Measurements from ENCODE around the gene PWWP2B.
A peak's percentile ranks its signal among the peaks of the same experiment; 100 is the strongest.
"Not testable (repeated sequence)": the region's sequence is repeated elsewhere in the genome, so short reads cannot be mapped to it uniquely, and the experiment has no call there.

PWWP2B gene

DNA sequence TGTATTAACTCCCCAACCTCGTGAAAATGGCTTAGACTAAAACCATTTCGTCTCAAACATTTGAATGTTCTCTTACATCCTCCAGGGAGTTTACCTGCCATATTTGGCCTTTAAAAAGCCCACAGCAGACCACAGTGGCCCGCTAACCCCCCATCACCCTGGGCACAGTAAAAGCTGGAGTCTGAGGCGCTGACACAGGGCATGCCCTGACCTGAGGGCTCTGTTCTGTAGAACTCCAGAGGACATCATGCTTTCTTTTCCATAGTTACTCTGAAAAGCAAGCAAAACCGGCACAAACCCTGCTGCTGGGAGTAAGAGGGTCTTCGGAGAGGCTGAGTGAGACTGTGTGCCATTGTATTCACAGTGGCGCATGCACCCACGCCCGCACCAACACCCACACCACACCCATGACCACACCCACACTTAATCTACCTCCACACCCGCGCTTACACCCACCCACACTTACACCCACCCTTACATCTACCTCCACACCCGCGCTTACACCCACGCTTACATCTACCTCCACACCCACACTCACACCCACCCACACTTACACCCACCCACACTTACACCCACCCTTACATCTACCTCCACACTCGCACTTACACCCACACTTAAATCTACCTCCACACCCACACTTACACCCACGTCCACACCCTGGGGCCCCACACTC, 32.9 kb upstream of the PWWP2B start:
- no peak for DNase-seq

DNA sequence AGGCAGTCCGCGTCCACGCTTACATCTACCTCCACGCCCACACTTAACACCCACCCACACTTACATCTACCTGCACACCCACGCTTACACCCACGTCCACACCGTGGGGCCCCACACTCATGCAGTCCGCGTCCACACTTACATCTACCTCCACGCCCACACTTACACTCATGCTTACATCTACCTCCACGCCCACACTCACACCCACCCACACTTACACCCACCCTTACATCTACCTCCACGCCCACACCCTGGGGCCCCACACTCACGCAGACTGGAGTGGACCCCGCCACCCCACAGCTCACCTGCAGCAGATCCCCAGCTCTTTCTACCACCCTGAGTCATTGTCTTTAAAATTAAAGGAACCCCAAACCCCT, 32.4 kb upstream of the PWWP2B start:
- DNase-seq, result no peak

DNA sequence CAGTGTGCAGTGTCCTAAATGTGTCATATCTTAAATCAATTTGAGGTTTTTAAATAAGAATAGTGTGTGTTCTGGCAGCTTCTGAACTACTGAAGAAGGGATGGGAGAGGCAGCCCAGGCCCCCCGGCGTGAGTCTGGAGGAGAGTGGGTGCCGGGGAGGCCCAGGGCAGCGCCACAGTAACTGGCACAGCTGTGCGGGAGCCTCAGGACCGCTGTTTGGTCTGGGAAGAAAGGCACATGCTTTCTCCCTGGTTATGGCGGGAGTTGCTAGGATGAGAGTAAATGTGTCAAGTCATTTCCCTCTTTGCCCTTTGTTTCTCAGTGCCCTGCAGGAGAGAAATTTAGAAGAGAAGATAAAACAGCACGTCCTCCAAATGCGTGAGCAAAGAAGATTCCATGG, 31.9 kb upstream of the PWWP2B start:
- no peak for DNase-seq

DNA sequence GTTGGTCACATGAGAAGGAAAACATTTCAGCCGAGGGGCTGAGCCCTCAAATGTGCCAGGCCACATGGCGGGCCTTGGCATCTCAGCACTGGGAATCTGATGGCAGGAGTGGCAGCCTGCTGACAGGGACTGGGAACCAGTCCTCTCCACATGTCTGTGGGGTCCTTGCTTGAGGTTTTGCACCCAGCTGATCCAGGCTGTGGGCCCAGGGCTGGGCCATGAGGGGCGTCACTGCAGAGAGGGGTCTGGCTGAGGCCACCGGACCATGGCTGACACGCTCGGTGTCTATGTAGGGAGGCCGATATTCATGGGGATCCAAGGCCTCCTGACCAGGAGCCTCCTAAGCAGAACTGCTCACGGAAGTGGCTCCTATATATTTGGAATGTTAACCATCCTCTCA, 31.0 kb upstream of the PWWP2B start:
- DNase-seq, result no peak

DNA sequence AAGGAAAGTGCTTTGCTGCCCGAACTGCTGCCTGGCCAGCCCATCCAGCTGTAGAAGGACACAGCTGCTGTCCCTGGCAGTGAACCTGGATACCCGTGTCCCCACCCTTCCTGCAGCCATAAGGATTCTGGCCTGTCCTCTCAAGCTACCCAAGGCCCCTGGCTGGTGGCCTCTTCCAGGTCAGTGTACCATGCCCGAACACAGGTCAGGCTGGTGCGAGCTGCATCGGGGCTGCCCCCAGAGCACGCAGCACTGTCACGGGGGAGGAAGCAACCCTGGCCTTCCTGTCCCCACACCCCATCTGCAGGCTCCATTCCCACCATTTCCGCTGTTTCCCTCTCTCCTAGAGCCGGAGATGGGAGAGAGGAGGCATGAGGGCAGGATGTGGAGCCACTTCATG, 30.5 kb upstream of the PWWP2B start:
- DNase-seq, result no peak

DNA sequence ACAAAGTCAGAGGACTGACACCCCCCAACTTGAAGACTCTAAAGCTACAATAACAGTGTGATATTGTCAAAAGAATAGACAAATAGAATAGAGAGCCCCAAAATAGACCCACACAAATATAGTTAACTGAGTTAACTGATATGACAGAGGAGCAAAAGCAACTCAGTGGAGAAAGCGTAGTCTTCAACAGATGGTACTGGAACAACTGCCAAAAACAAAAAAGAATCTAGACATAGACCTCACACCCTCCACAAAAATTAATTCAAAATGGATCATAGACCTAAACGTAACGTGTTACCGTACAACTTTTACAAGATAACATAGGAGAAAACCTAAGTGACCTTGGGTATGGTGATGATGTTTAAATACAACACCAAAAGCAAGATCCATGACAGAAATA, 28.6 kb upstream of the PWWP2B start:
- DNase-seq, result no peak

DNA sequence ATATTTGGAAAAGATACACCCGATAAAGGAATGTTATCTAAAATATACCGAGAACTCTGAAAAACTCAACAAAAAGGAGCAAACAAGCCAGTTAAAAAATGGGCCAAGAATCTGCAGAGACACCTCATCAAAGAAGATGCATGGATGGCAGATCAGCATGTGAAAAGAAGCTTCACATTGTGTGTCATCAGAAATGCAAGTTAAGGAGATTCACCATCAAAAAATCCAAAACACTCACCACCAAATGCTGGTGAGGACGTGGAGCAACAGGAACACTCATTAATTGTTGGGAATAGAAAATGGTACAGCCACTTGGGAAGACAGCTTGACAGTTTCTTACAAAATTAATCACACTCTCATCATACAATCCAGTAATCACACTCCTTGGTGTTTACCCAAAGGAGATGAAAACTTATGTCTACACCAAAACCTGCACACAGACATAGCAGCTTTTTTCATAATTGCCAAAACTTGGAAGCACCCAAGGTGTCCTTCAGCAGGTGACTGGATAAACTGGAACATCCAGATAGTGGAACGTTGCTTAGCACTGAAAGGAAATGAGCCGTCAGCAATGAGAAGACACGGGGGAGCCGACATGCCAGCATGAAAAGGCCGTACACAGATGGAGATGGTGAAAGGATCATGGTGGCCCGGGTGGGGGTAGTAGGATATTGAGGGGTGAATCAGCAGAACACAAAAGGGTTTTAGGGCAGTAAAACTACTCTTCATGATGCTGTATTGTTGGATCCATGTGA, 27.9 kb upstream of the PWWP2B start:
- DNase-seq, result no peak

DNA sequence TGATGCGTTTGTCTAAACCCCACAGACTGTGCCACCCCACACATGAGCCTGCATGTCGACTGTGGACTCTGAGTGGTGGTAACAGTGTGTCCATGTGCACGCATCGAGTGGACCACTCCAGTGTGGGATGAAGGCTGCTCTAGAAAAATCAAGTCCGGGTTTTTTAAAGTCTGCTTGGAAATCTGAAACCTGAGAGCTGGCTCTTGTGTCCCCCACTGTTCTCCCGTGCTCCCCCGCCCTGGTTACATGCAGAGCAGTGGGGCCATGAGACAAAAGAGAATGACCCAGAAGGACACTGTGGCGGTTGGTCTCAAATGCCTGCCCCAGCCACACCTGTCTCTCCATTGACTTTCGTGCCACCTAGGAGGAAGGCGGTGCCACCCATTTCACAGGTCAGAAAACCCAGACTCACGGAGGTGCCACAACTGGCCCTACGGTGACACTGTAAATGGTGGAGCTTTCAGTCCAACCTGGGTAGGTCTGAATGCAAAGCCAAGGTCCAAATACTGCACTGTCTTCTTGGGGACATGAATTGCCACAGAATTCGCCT, 27.3 kb upstream of the PWWP2B start:
- DNase-seq, result no peak

DNA sequence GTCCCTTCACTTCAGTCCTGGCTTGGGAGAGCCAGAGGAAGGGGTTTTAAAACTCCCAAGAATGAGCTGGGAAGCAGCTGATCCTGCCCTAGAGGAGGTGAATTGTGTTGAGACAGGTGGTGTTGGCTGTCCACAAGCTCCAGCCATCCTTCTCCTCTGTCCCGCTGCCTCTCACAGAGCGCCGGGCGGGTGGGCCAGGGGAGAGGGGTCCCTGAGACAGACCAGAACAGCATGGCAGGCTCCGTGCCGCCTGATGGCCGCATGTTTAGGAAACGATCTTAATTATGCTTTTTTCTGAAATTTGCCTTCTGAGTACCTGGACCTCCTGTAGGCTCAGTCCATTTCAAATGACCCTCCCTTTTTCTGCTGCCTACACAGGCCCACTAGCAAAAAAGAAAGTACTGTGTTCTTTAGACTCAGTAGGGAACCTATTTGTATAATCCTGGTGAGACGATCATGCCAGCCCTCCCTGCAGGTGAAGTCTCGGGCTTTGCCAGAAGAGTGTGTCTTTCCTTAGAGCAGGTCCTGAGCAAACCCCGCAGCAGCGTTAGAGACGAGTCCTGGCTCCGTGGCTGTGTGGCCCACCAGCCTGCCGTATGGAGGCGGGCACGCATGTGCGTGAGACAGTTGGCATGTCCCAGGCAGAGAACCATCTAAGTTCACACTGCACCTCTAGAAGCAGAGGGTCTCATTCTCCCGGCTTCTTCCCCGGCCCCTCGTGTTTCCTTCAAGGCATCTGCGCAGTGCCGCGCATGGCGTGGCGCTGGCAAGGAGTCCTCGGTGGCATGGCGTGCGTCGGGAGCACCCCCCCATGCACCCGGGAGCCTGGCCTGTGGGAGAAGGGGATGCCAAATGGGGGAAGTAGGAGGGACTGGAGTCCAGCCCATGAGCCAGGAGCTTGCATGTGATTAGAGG, 26.3 kb upstream of the PWWP2B start:
- no peak for DNase-seq

DNA sequence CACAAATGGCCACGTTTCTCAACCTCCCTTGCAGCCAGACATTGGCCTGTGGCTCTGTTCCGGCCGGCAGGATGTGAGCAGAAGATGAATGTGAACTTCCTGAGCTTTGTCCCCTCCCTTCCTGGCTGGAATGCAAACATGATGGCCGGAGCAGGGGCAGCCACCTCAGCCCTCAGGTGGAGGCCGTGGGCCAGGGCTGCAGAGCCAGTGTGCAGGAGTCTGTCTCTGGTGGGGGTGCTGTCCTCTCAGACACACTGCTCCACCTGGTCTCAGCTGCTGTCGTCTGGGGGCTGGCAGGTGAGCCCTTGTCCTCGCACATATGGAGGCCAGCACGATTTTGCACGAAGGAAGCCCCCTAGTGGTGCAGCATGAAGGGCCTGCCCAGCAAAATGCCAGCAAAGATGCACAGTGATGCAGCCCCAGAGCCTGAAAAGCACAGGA, 25.3 kb upstream of the PWWP2B start:
- DNase-seq, result no peak

DNA sequence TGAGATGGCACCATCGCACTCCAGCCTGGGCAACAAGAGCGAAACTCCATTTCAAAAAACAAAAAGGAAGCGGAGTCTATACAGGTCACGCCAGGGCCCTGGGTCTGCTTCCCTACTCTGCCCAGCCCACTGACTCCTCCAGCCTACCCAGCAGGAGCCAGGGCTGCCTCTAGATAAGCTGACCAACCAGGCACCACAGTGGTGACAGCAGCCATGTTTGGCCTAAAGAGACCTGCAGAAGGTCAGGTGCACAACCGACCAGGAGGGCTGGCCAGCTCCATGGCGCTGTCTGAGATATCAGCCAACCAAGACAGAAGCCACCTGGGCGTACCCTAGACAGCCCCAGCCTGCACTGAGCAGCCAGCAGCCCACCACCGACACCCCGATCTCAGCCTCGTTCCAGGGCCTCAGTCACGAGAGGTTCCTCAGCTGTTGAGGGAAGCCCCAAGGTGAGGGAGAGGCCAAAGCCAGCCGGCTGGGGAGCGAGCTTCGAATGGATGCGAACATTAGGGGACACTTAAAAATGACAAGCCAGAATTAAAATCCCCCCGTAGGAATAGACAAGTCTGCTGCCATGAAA, 24.4 kb upstream of the PWWP2B start:
- no peak for DNase-seq

DNA sequence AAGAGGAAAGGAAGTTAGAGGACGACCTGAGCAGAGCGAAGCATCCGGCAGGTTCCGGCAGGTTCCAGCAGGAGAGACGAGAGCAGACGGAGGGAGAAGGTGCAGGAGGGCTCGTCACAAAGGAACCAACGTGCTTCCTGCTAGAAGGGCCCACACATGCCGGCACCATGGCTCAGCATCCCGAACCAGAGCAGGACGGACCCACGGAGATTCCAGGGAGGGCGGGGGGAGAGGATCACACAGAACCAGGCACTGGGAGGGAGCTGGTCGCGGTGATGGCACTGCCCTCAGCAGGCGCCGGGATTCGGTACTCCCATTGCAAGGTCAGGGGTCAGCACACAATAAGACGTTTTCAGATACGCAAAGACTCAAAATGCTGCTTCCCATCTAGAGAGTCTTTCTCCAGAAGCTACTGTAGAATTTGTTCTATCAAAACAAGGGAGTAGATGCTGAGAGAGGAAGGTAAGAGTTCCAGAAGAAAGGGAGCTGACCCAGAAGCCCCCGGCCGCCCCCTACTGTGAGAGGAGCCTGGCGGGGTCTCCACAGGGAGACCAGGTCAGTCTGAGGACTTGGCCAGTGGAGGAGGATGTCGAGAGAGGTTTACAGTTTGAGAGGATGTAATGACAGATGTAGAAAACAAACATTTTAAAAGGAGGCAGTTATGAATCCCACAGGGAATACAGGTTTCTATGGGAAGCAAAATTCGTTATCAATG, 23.6 kb upstream of the PWWP2B start:
- no peak for DNase-seq

DNA sequence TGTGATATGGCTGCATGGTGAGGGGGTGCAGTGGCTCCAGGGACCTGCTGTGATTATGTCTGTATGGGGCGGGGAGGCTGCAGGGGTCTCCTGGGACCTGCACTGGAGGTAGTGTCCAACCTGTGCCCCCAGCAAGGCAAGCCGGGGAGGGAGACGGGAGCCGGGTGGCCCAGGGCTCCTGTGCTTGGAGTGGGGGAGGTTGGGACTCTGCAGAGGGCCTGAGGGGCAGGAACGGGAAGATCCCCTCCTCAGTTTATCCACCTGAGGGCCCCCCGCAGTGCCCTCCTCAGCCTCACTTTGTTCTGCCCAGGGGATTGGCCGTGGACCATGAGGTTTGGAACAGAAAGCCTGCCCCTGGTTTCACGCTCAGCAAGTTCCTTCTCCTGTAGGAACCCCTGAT, 22.8 kb upstream of the PWWP2B start:
- DNase-seq, result no peak

DNA sequence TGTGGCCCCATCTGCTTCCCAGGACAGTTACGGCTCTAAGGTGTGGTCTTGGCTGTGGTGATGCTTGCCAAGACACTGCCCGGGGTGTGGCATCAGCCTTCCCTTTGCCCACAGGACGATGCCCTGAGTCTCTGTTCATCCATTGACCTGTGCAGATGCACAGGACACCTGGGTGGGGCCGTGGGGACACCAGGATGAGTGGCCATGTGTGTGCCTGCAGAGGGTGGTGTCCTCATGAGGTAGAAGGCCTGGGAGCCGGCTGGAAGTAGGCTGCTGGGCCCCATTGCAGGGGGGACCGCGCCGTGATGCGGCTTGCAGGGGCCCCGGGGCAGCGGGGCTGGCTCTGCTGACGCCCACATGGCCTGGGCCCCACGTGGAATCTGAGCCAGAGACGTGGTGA, 22.4 kb upstream of the PWWP2B start:
- DNase-seq, result no peak

DNA sequence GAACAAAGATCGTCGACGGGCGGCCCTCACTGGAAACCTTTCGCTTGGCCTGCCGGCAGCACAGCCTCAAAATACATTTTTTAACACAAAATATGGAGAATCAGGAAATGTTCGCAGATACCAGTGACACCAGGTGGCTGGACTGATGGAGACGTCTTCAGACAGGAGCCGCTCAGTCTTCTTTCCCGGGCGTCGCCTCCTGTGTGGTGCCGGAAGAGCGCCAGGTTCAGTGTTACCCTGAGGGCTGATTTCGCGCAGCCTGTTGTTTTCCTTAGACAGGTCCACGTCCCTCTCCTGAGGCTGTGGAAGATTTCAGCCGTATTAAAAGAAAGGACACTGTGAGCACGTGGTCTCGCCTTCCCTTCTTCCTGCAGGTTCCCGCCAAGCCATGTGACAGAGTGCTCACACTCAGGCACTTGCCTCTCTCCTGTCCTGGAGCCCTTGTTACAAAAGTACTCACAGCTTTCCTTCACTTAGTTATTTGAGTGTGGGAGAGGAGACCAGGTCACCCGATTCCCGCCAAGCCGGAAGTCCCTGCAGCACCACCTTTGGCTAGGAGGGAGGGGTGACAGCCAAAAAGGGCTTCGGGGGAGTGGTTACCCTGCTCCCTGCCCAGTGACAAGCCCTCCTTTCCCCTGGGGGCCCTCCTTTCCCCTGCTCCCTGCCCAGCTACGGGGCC, 21.7 kb upstream of the PWWP2B start:
- DNase-seq, result no peak

DNA sequence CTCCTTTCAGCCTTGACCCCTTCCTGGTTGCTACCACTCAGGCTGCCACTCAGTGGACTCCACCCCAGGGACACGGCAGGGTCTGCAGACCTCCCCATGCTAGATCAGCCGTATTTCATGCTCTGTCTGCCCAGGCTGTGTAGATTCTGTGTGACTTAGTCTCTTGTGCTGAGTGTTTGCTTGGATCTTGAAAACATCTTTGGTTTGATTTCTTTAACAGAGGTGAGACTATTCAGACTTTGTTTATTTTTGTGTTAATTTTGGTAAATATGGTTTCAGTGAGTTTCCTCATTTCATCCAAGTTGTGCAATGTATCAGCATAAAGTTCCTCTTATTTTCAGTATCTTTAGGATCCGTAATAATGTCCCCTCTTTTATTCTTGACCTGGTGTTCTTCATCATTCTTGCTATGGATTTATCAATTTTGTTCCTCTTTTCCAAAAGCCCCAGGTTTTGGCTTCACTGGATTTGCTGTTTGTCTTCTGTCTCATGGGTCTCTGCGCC, 21.2 kb upstream of the PWWP2B start:
- no peak for DNase-seq

DNA sequence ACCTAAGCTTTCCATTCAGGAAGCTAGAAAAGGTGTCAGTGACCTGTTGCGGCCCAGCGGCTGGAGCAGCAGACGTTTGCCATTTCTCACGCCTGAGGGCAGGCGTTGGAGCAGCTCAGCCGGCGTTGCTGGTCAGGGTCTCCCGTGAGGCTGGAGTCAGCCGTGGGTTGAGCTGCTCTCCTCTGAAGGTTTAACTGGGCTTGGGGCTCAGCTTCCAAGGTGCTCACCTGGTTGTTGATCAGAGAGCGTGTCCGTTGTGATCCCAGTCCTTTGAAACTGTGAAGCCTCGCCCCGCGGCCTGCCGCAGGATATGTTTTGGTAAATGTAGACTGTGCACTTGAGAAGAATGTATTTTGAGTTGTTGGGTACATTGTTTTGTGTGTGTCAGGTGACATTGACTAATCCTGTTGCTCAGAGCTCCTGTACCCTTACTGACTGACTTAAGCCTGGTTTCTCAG, 20.6 kb upstream of the PWWP2B start:
- DNase-seq, result no peak

DNA sequence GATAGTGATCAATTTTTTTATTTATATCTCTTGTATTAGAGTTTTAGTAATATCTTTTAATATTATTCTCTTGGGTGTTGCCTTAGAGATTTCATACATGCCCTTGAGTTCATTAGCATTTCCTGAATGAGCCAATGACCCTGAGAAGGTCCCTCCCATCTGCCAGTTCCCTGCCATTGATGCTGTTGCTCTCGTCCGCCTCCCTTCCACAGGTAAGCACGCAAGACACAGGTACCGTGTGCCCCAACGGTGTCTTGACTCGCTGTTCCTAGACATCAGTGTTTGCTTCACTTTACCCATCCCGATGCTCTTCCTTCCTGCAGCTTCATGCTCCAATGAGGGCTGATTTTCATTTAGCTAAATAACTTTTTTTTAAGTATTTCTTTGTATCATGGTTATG, 19.7 kb upstream of the PWWP2B start:
- DNase-seq, result no peak

DNA sequence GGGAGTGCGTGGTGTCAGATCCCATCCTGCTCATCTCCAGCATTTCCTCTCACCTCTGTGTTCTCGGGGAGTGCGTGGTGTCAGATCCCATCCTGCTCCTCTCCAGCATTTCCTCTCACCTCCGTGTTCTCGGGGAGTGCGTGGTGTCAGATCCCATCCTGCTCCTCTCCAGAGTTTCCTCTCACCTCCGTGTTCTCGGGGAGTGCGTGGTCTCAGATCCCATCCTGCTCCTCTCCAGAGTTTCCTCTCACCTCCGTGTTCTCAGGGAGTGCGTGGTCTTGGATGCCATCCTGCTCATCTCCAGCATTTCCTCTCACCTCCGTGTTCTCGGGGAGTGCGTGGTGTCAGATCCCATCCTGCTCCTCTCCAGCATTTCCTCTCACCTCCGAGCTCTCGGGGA, 18.0 kb upstream of the PWWP2B start:
- DNase-seq, result not testable (repeated sequence)

DNA sequence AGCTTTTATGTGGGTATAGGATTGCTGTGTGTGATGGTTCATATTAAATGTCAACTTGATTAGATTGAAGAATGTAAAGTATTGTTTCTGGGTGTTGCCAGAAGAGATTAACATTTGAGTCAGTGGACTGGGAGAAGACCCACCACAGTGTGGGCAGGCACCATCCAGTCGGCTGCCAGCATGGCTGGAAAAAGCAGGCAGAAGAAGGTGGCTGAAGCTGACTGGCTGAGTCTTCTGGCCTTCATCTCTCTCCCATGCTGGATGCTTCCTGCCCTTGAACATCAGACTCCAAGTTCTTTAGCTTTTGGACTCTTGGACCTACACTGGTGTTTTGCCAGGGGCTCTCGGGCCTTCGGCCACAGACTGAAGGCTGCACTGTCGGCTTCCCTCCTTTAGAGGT, 16.0 kb upstream of the PWWP2B start:
- DNase-seq, result not testable (repeated sequence)

DNA sequence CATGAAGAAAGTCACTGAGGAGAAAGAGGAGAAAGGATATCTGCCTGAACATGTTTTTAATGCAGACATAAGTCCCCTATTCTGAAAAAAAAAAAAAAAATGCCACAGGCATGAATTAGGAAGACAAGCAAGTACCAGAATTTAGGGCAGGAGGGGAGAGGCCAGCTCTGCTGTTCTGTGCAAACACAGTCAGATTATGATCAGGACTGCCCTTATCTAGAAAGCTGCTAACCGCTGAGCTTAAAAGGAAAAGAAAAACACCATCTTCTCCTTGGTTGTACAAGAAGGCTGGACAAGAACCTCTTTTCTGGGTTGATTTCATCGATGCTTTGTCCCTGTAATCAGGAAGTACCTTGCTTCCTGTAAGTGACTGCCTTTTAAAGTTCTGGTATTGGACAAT, 15.3 kb upstream of the PWWP2B start:
- peak; percentile 22 for DNase-seq

All from KG1 (cell line).